HepG2 (cell line): ENCODE data around the gene CRYZL1. TPM values are rescaled to one million over a fixed set of nuclear protein-coding genes. Genes with fewer than 3 reads are reported as not detected.
A peak's percentile ranks its signal among the peaks of the same experiment; 100 is the strongest.

Experiments used
- ARID5B ChIP-seq: IDR thresholded peaks from 2 replicates; pipeline ENCODE4 v1.4.0; 2020; ENCODE audit warnings: mild to moderate bottlenecking, missing genetic modification reagents
- ATRX ChIP-seq: sonication (generic); formaldehyde crosslinking; IDR thresholded peaks from 2 replicates; pipeline ENCODE4 v1.4.0; 2020; ENCODE audit warnings: missing genetic modification reagents, borderline replicate concordance
- DZIP1 ChIP-seq: sonication (generic); formaldehyde crosslinking; IDR thresholded peaks from 2 replicates; pipeline ENCODE4 v1.5.0; 2020; ENCODE audit warnings: mild to moderate bottlenecking, missing genetic modification reagents
- E2F5 ChIP-seq: sonication (generic); formaldehyde crosslinking; conservative IDR thresholded peaks from 2 replicates; pipeline ENCODE4 v1.4.0; 2020; ENCODE audit warnings: missing genetic modification reagents
- NFIB ChIP-seq: sonication (generic); formaldehyde crosslinking; IDR thresholded peaks from 2 replicates; pipeline ENCODE4 v1.9.0; 2021; ENCODE audit warnings: missing genetic modification reagents, mild to moderate bottlenecking, borderline replicate concordance
- PAWR ChIP-seq: sonication (generic); formaldehyde crosslinking; IDR thresholded peaks from 2 replicates; pipeline ENCODE4 v1.4.0; 2020; ENCODE audit warnings: missing genetic modification reagents, mild to moderate bottlenecking, borderline replicate concordance
- SMARCC2 ChIP-seq: fragments of 450-650 bp; IDR thresholded peaks from 2 replicates; pipeline ENCODE4 v1.6.1; 2017; ENCODE audit warnings: antibody characterized with exemption, mild to moderate bottlenecking
- TMF1 ChIP-seq: sonication (generic); formaldehyde crosslinking; IDR thresholded peaks from 2 replicates; pipeline ENCODE4 v1.8.1; 2022; ENCODE audit warnings: low read depth, missing genetic modification reagents
- ZBTB44 ChIP-seq: sonication (generic); formaldehyde crosslinking; IDR thresholded peaks from 2 replicates; pipeline ENCODE4 v1.4.0; 2020; ENCODE audit warnings: missing genetic modification reagents
- ZFAT ChIP-seq: sonication (generic); formaldehyde crosslinking; conservative IDR thresholded peaks from 2 replicates; pipeline ENCODE4 v1.8.1; 2023; ENCODE audit warnings: missing genetic modification reagents, inconsistent platforms
- ZNF260 ChIP-seq: sonication (generic); formaldehyde crosslinking; IDR thresholded peaks from 2 replicates; pipeline ENCODE4 v1.4.0; 2020; ENCODE audit warnings: missing genetic modification reagents, low read depth, mild to moderate bottlenecking, borderline replicate concordance
- ZNF343 ChIP-seq: sonication (generic); formaldehyde crosslinking; IDR thresholded peaks from 2 replicates; pipeline ENCODE4 v1.4.0; 2020; ENCODE audit warnings: mild to moderate bottlenecking, missing genetic modification reagents
- ZNF432 ChIP-seq: sonication (generic); formaldehyde crosslinking; IDR thresholded peaks from 2 replicates; pipeline ENCODE4 v1.5.0; 2020; ENCODE audit warnings: missing genetic modification reagents, mild to moderate bottlenecking, borderline replicate concordance
- ZNF691 ChIP-seq: sonication (generic); formaldehyde crosslinking; IDR thresholded peaks from 2 replicates; pipeline ENCODE4 v1.4.0; 2020; ENCODE audit warnings: missing genetic modification reagents, low read depth, mild to moderate bottlenecking, borderline replicate concordance
- ZNF784 ChIP-seq: sonication (generic); formaldehyde crosslinking; IDR thresholded peaks from 2 replicates; pipeline ENCODE4 v1.5.1; 2020; ENCODE audit warnings: missing genetic modification reagents, mild to moderate bottlenecking, borderline replicate concordance
- ZNF841 ChIP-seq: sonication (generic); formaldehyde crosslinking; IDR thresholded peaks from 2 replicates; pipeline ENCODE4 v1.8.1; 2023; ENCODE audit warnings: missing genetic modification reagents, borderline replicate concordance
- ZNF879 ChIP-seq: sonication (generic); formaldehyde crosslinking; IDR thresholded peaks from 2 replicates; pipeline ENCODE4 v1.8.1; 2023; ENCODE audit warnings: missing genetic modification reagents
- polyA plus RNA-seq, 8 experiments: library from polyadenylated mRNA; depleted of rRNA in 3 of 8; stranded (reverse) in 7 of 8; unstranded in 1 of 8; fragments of >200 nt; fragmentation: Illumina TruSeq in 4 of 8; extraction: Trizol in 4 of 8; gene quantifications; 2 replicates each; pipeline versions ENCODE4 v1.2.1 to v1.2.3, GENCODE V29; 2011 to 2016; ENCODE audit warnings: low read depth in 4 of 8, missing spikeins in 1 of 8, mixed read lengths in 1 of 8; ENCODE audit not compliant: insufficient read depth in 1 of 8
- total RNA-seq, 5 experiments: library from RNA; depleted of rRNA; stranded (reverse); fragments of >200 nt; fragmentation: Illumina TruSeq; extraction: Trizol; gene quantifications; 2 replicates each; pipeline ENCODE4 v1.2.3, GENCODE V29; 2016; ENCODE audit warnings: low read depth in 1 of 5

CRYZL1 gene
- total and polyA plus RNA-seq, 2 of the 13 experiments (the other 11 are each of a cell fraction or from before 2014, with no cell fraction given) = 20.3 to 27.7 TPM

- TF ChIP-seq E2F5 (CRISPR knock-in tag) = no peak
- no peak for TF ChIP-seq ZNF432 (CRISPR knock-in tag)
- peak; percentile 36; the same call in 1 of the 2 replicates for TF ChIP-seq ARID5B (CRISPR knock-in tag)
- TF ChIP-seq ZNF841 = no peak
- no peak for TF ChIP-seq PAWR (CRISPR knock-in tag)
- no peak for TF ChIP-seq ZFAT (CRISPR knock-in tag)
- peak; percentile 63; the same call in 1 of the 2 replicates for TF ChIP-seq ZNF691 (CRISPR knock-in tag)
- TF ChIP-seq NFIB (CRISPR knock-in tag) = no peak
- TF ChIP-seq ZBTB44 = no peak
- no peak for TF ChIP-seq ZNF260 (CRISPR knock-in tag)
- peak; percentile 18; the same call in 1 of the 2 replicates for TF ChIP-seq ZNF784
- no peak for TF ChIP-seq SMARCC2
- TF ChIP-seq ATRX (CRISPR knock-in tag) = no peak
- no peak for TF ChIP-seq ZNF343 (CRISPR knock-in tag)
- TF ChIP-seq DZIP1 (CRISPR knock-in tag) = no peak
- no peak for TF ChIP-seq ZNF879 (CRISPR knock-in tag)
- TF ChIP-seq TMF1 (CRISPR knock-in tag) = no peak
Measured at GRCh38 chr21:33642027-33642895, 720 bp upstream of the CRYZL1 start, which contains the start of gene ITSN1 (continued).
